Measurements from ENCODE around the gene REG4.
"Not testable (repeated sequence)": the region's sequence is repeated elsewhere in the genome, so short reads cannot be mapped to it uniquely, and the experiment has no call there.

Gene REG4

GRCh38 chr1:119811387-119811786, at the start of gene REG4:
REG4 (minus strand) TSS chr1:119811460; CDS start chr1:119808769, 2,691 bp downstream.
- DNase-seq: no peak

DNA sequence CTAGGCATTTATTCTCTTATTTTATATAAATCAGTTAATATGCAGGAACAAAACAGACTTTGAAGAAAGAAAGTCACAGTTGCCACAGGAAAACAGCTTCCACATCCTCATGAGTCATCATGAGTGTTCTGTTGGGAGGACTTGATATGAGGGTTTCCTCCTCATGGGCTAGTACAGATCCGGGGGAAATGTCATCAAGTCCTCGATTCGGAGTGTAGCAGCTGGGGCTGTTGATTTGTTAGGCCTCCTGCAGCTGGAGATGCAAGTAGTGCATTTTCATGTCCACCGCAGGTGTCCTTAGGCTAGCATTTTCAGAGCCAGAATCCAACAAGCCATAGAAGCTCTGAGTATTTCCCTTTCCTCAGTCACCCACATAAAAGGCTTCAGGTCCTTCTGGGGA, 48.4 kb upstream of the REG4 start:
- no peak for DNase-seq

GRCh38 chr1:119858556-119859214, 47.4 kb upstream of the REG4 start:
- DNase-seq: not testable (repeated sequence)

DNA sequence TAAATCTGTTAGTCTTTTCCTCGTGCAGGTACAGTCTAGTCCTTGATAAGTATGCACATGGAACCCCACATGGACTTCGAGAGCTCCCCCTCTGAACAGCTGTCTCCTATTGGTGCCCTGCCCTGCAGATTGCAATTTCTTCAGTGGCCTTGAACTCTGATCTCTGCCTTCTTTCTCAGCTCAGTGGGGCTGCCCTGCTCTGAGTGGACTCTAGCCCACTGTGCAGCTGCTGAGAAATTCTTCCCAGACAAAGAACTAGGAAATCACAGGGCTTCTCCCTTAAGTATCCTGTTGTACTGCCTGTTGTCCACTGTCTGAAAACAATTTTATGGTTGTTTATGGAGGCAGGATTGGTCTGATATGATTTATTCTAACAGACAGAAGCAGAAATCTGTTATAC, 46.9 kb upstream of the REG4 start:
- DNase-seq: no peak

DNA sequence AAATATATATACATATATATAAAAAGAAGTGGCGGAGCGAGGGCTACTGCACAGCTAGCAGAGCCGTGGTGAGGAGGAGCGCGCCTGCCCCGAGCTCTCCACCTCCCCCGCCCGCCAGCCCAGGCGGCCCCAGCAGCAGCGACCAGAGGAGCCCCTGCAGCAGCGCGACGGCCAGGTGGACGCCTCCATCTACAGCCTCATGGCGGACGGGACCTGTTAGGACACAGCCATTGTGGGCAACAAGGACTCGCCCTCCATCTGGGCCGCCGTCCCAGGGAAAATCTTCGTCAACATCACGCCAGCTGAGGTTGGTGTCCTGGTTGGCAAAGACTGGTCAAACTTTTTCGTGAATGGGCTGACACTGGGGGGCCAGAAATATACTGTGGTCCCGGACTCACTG, 41.9 kb upstream of the REG4 start:
- DNase-seq: no peak

DNA sequence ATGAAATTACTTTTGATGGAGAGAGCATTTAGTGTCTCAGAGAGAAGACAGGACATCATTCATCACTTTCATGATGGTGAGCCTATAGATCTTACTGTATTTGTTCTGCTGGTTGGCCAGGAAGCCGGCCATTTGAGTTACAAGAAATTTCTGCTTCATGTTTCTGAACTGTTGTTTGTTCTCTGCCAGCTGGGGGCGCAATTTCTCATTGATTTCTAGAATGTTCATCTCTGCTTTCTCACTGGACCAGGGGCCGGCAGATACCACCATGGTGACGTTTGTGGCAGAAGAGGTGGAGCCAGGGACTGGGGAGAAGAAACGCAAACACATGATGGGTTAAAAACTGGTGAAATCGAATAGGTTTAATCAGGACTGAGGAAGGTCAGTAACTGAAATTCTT, 32.9 kb upstream of the REG4 start:
- DNase-seq: not testable (repeated sequence)

DNA sequence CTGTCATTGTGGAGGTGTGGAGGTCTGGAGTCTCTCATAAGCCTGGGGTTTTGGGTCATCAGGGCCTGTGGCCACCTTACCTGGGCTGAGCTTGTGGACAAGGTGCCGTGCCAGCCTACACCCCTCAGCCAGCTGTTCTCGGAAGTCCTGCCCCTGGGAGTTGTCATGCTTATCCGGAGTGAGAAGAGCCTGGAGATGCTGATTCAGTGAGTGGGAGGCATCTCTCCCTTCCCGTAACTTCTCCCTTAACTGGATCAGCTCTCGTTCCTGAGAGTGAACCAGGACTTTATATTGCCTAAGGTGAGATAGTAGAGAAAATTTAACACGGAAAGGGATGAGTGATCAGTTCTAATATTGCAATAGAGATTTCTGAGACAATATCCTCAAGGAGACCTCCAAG, 30.0 kb upstream of the REG4 start:
- no peak for DNase-seq

DNA sequence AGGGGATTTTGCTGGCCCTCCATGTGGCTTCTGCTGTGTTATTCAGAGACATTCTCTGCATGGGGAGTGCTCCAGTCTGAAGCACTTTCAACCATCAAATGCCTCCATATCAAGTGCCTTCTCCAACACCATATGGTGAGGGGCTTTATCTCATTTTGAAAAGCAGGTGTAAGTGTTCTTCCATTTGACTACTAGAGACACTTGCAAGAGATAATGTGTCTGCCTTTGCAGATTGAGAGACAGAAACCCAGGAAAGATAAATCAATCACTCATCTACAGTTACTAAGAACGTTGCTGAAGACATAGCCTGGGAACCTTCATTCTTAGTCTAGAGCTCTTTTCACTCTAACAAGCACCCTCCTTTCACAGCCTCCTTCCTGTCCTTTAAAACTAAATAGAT, 29.5 kb upstream of the REG4 start:
- no peak for DNase-seq

GRCh38 chr1:119838236-119838635, 27.0 kb upstream of the REG4 start:
- DNase-seq: no peak

- DNase-seq: no peak
These were observed 23.7 kb upstream of the REG4 start for GRCh38 chr1:119834990-119835389.

- DNase-seq: no peak
These were observed 19.8 kb upstream of the REG4 start for GRCh38 chr1:119831027-119831426.

GRCh38 chr1:119829625-119830024, 18.4 kb upstream of the REG4 start:
- no peak for DNase-seq

DNA sequence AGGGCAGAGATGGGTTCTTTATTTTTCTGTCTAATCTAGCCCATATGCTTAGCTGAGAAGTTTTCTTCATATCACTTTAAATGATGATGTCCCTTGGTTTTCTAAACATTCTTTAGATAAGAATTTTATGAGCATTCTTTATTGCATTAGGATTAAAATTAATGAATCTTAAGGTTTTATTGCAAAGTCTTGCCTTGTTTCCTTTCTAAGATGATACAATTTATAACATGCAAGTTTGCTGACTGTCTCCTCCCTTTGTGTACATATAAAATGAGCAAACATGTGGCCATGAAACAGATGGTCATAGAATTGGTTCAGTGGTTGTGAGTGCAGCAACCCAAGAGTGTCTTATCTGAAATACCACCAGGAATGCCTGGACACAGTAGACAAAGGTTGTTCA, 17.7 kb upstream of the REG4 start:
- not testable (repeated sequence) for DNase-seq

- no peak for DNase-seq
These were observed 17.0 kb upstream of the REG4 start for GRCh38 chr1:119828266-119828665.

DNA sequence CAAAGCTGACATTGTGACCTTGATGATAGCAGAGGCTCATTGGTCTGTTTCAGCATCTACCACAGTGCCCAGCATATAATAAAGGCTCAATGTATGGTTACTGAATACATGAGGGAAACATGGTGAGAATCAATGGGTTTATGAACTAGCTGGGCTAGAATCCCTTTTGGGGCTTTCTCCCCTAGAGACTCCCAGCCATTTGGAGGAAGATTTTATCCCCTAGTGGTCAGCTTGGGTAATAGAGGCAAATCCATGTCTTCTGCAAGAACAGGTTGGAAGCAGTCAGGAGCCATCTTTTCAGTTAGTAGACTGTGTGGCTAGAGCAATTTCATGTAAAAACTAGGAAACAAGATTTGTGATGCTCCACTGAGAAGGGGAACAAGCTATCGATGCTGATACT, 15.8 kb upstream of the REG4 start:
- no peak for DNase-seq

GRCh38 chr1:119822406-119822805, 11.1 kb upstream of the REG4 start:
- DNase-seq: no peak

- DNase-seq: no peak
These were observed 6.9 kb upstream of the REG4 start for GRCh38 chr1:119818181-119818580.

DNA sequence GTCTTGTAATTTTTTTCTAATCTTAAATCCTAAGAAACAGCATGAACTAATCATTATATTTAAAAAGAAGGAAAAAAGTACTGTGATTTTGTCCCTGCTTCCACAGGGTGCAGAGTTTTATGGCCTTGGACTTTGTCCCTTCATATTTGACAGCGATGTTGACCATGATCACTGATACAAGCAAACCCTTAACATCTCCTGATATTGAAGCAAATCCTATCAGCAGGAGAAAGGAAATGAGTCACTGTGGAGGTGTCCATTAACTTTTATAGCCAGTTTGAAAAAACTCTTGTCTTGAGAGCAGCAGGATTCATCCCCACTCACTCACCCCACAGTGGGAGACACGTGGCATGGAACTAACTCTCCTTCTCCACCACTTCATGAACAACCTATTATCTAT, 5.1 kb upstream of the REG4 start:
- no peak for DNase-seq

- no peak for DNase-seq
These were observed 4.7 kb upstream of the REG4 start for GRCh38 chr1:119815928-119816327.

DNA sequence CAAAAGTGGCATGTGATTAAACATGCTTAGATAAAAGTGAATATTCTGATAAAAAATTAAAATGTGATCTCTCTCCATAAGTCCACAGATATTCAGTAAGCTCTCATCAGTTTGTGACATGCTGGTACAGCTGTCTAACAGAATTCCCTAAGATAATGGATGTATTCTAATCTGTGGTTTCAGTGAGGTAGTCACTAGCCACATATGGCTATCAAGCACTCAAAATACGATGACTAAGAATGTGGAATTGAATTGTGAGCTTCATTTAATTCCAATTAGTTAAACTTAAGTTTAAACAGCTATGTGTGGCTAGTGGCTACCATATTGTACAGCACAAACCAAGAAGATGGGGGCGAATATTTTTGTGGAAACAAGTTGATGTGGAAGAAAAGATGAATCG, 4.1 kb upstream of the REG4 start:
- no peak for DNase-seq

- no peak for DNase-seq
These were observed 3.0 kb upstream of the REG4 start for GRCh38 chr1:119814288-119814687.

DNA sequence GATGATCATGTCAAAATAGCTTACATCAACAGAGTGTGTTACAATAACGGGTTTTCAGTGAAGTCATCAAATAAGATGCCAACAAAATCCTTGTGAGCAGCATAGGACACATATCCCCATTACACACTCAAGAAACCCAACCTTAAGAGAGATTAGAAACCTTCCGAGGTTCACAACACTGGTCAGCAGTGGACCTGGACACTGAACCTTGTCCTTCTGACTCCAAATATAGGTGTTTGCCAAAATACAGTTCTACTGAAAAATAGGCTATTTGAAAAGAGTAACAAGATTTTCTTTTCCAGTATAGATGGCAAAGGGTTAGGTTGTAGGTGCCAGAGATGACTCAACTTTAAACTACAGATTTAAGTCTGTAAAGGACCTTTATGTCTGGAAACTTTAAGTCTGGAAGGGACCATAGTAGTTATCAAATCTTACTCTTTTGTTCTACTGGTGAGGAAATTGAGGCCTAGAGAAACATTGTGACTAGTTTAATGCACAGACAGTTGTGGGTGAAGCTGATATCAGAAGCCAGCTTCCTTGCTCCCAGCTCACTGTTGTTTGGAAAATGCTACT, 811 bp upstream of the REG4 start:
- DNase-seq: no peak

GRCh38 chr1:119808972-119809550, 2.2 kb downstream of the REG4 start:
- peak; percentile 78 for DNase-seq

- DNase-seq: no peak
These were observed 2.8 kb downstream of the REG4 start for GRCh38 chr1:119808491-119808890.

GRCh38 chr1:119806489-119806888, 4.8 kb downstream of the REG4 start:
- no peak for DNase-seq
